HEK293 (cell line): ENCODE measurements around the gene SEMA3A.

ENCODE experiments used
- CTCF ChIP-seq: fragments of 450-650 bp; formaldehyde crosslinking; IDR thresholded peaks from 2 replicates; pipeline ENCODE4 v1.5.1; 2016; ENCODE audit warnings: missing biosample characterization, missing genetic modification characterization
- MYNN ChIP-seq: fragments of 450-650 bp; formaldehyde crosslinking; IDR thresholded peaks from 2 replicates; pipeline ENCODE4 v1.5.1; 2016; ENCODE audit warnings: missing biosample characterization, missing genetic modification characterization, borderline replicate concordance
- PBX3 ChIP-seq: sonication (generic); formaldehyde crosslinking; IDR thresholded peaks from 2 replicates; pipeline ENCODE4 v1.8.1; 2022; ENCODE audit warnings: mild to moderate bottlenecking, moderate library complexity, missing genetic modification reagents
- ZBTB1 ChIP-seq: fragments of 450-650 bp; formaldehyde crosslinking; IDR thresholded peaks from 2 replicates; pipeline ENCODE4 v1.5.1; 2016; ENCODE audit warnings: missing biosample characterization, missing genetic modification characterization
- ZBTB17 ChIP-seq: fragments of 450-650 bp; formaldehyde crosslinking; IDR thresholded peaks from 2 replicates; pipeline ENCODE4 v1.5.1; 2016; ENCODE audit warnings: missing biosample characterization, missing genetic modification characterization
- ZNF138 ChIP-seq: fragments of 450-650 bp; formaldehyde crosslinking; IDR thresholded peaks from 2 replicates; pipeline ENCODE4 v1.5.1; 2016; ENCODE audit warnings: missing biosample characterization, missing genetic modification characterization, borderline replicate concordance

- TF ChIP-seq CTCF (tag by site-specific recombination) = no peak
- no peak for TF ChIP-seq ZNF138 (tag by site-specific recombination)
- no peak for TF ChIP-seq MYNN (tag by site-specific recombination)
- no peak for TF ChIP-seq PBX3
- no peak for TF ChIP-seq ZBTB1 (tag by site-specific recombination)
- TF ChIP-seq ZBTB17 (tag by site-specific recombination) = no peak
Observed at GRCh38 chr7:83985821-83986220, 208.8 kb downstream of the SEMA3A start.
